A204.1 (cell line): ENCODE data around the gene PFKFB2.
A peak's percentile ranks its signal among the peaks of the same experiment; 100 is the strongest.

Experiments
- FAIRE-seq: peaks from 2 replicates; lab custom pipeline; 2012; peaks lifted over from hg19 to GRCh38; lab: Jason Lieb, UNC

Gene PFKFB2

GRCh38 chr1:207067185-207067584, 14.1 kb downstream of the PFKFB2 start:
- no peak for FAIRE-seq

GRCh38 chr1:207067665-207068064, 14.6 kb downstream of the PFKFB2 start:
- no peak for FAIRE-seq

- no peak for FAIRE-seq
These were observed 16.0 kb downstream of the PFKFB2 start for GRCh38 chr1:207069061-207069460.

- FAIRE-seq, result no peak
These were observed 16.9 kb downstream of the PFKFB2 start for GRCh38 chr1:207069858-207070506.

- FAIRE-seq, result no peak
These were observed 17.7 kb downstream of the PFKFB2 start for GRCh38 chr1:207070811-207071210.

- no peak for FAIRE-seq
These were observed 18.4 kb downstream of the PFKFB2 start for GRCh38 chr1:207071426-207071825.

GRCh38 chr1:207072233-207072632, 19.2 kb downstream of the PFKFB2 start:
- FAIRE-seq, result no peak

GRCh38 chr1:207073906-207074820, 21.1 kb downstream of the PFKFB2 start:
- no peak for FAIRE-seq

- FAIRE-seq, result no peak
These were observed 23.3 kb downstream of the PFKFB2 start for GRCh38 chr1:207076181-207076955.

GRCh38 chr1:207077012-207077411, 23.9 kb downstream of the PFKFB2 start:
- FAIRE-seq, result no peak

GRCh38 chr1:207077470-207078377, 24.6 kb downstream of the PFKFB2 start:
- FAIRE-seq, result peak; percentile 91

GRCh38 chr1:207078578-207079132, 25.6 kb downstream of the PFKFB2 start:
- FAIRE-seq, result no peak

GRCh38 chr1:207079706-207080241, 26.7 kb downstream of the PFKFB2 start:
- FAIRE-seq, result no peak

- no peak for FAIRE-seq
These were observed 28.0 kb downstream of the PFKFB2 start for GRCh38 chr1:207081088-207081487.

- FAIRE-seq, result no peak
These were observed 28.7 kb downstream of the PFKFB2 start for GRCh38 chr1:207081806-207082205.

GRCh38 chr1:207084232-207084631, 31.2 kb downstream of the PFKFB2 start:
- no peak for FAIRE-seq

- no peak for FAIRE-seq
These were observed 31.7 kb downstream of the PFKFB2 start for GRCh38 chr1:207084701-207085180.

GRCh38 chr1:207085887-207086286, 32.8 kb downstream of the PFKFB2 start:
- no peak for FAIRE-seq

GRCh38 chr1:207088161-207088560, 35.1 kb downstream of the PFKFB2 start:
- no peak for FAIRE-seq

GRCh38 chr1:207088701-207089626, 35.9 kb downstream of the PFKFB2 start, which contains the start of gene C4BPB:
Gene C4BPB (plus strand): TSS chr1:207088860. CDS start chr1:207089532, 672 bp downstream.
- FAIRE-seq, result no peak
